Astrocyte of the cerebellum (primary cell): ENCODE measurements around the gene SLC45A3.

Source experiments
- DNase-seq: peaks from one replicate; pipeline ENCODE4 v3.0.0-alpha.2; 2011; ENCODE audit warnings: low read depth
- H3K4me3 ChIP-seq: 2 replicates; pipeline ENCODE4 v1.5.1; 2011; ENCODE audit warnings: mild to moderate bottlenecking, low read depth, low read length, moderate library complexity
- CTCF ChIP-seq: IDR thresholded peaks from 2 replicates; pipeline ENCODE4 v1.5.1; 2012; ENCODE audit warnings: low read length, low read depth, moderate library complexity, mild to moderate bottlenecking; ENCODE audit errors: missing control alignments
- in situ Hi-C: cut with HindIII; loops from 2 replicates; pipeline ENCODE4 v1.10.0; 2017; ENCODE audit warnings: low sequenced_read_pairs

The SLC45A3 gene

GRCh38 chr1:205716371-205717132 lies 36.2 kb upstream of the SLC45A3 start:
- in situ Hi-C loops: no loop called here
- DNase-seq: no peak
- no peak for TF ChIP-seq CTCF
- no peak overlapping the region for H3K4me3 ChIP-seq

GRCh38 chr1:205715628-205716027 lies 35.3 kb upstream of the SLC45A3 start:
- in situ Hi-C loops: no loop called here
- no peak for DNase-seq

GRCh38 chr1:205714906-205715246 lies 34.6 kb upstream of the SLC45A3 start:
- no peak for DNase-seq
- TF ChIP-seq CTCF: no peak
- in situ Hi-C loops: loop anchor here (5.0 kb wide), 2 partner anchors 53 to 128 kb away; no protein-coding TSS in a partner anchor
- no peak overlapping the region for H3K4me3 ChIP-seq

More at GRCh38 chr1:205715628-205716027, 35.3 kb upstream of the SLC45A3 start:
- TF ChIP-seq CTCF: no peak
- no peak overlapping the region for H3K4me3 ChIP-seq

GRCh38 chr1:205714190-205714905 lies 34.0 kb upstream of the SLC45A3 start:
- TF ChIP-seq CTCF: no peak
- DNase-seq: no peak
- H3K4me3 ChIP-seq: no peak overlapping the region
- in situ Hi-C loops: loop anchor here (5.0 kb wide), 2 partner anchors 52 to 127 kb away; no protein-coding TSS in a partner anchor

GRCh38 chr1:205711105-205712048 lies 31.1 kb upstream of the SLC45A3 start:
- TF ChIP-seq CTCF: peak; percentile 92
- in situ Hi-C loops: loop anchor here (5.0 kb wide), 2 partner anchors 49 to 124 kb away; no protein-coding TSS in a partner anchor
- H3K4me3 ChIP-seq: no peak overlapping the region
- peak; percentile 81 for DNase-seq
